Measurements from ENCODE around the gene PLCB4. TPM values are rescaled to one million over a fixed set of nuclear protein-coding genes. Genes with fewer than 3 reads are reported as not detected.

Gene PLCB4
- polyA plus RNA-seq, 1 donor (not counting 4 experiments of a cell fraction or from before 2014, with no cell fraction given), result 4.1 TPM

- Histone ChIP-seq H3K4me1 (ENCODE audit: control insufficient read depth, extremely low read depth, insufficient read depth, low read length) (no peaks in the 10 kb centered on the region), H3K27me3 (ENCODE audit: control insufficient read depth, extremely low read depth, insufficient read depth, low read length) (no peaks in the 10 kb centered on the region), H4K20me1 (ENCODE audit: control insufficient read depth, extremely low read depth, insufficient read depth, low read length) (no peaks in the 10 kb centered on the region), H3K9me1 (ENCODE audit: control insufficient read depth, extremely low read depth, insufficient read depth, low read length) (no peaks in the 10 kb centered on the region), H3K9ac (ENCODE audit: control insufficient read depth, extremely low read depth, insufficient read depth, low read length) (no peak overlapping the region), H2AFZ (ENCODE audit: control insufficient read depth, low read length) (no peak overlapping the region), H3K4me3 (ENCODE audit: control insufficient read depth in 2 of 3, extremely low read depth in 1 of 3, insufficient read depth in 2 of 3, low read depth in 1 of 3, low read length in 3 of 3) (no peak overlapping the region), H3K9me3 (ENCODE audit: control insufficient read depth, low read depth, low read length) (peaks cover 2% of the 10 kb centered on the region), H3K27ac (ENCODE audit: control insufficient read depth, insufficient read depth, low read length) (no peak overlapping the region), H3K4me2 (ENCODE audit: control insufficient read depth, extremely low read depth, insufficient read depth, low read depth, low read length) (no peak overlapping the region), H3K36me3 (ENCODE audit: control insufficient read depth in 2 of 2, extremely low read depth in 1 of 2, insufficient read depth in 2 of 2, low read length in 2 of 2) (no peaks in the 10 kb centered on the region), H3K79me2 (ENCODE audit: control insufficient read depth, insufficient read depth, low read length) (no peaks in the 10 kb centered on the region)
- dilution Hi-C loops (cut with MboI; ENCODE audit: extremely low pct_ligation_motif_present, low sequenced_read_pairs), result no loop called here
- DNase-seq (ENCODE audit: low read depth, low spot score) (no peak), FAIRE-seq (no peak)
- TF ChIP-seq CTCF (optimal IDR thresholded peaks at IDR 0.05 in 1 of 3, IDR thresholded peaks at IDR 0.05 in 1 of 3, conservative IDR thresholded peaks at IDR 0.05 in 1 of 3; ENCODE audit: extremely low read depth in 1 of 3, insufficient read depth in 2 of 3, low read length in 3 of 3) (no peak), EZH2 (IDR thresholded peaks at IDR 0.05; ENCODE audit: low read length) (no peak)
Measured at GRCh38 chr20:9142809-9143208, 73.9 kb downstream of the PLCB4 start.

- dilution Hi-C loops (cut with MboI; ENCODE audit: extremely low pct_ligation_motif_present, low sequenced_read_pairs), result no loop called here
- Histone ChIP-seq H2AFZ (ENCODE audit: control insufficient read depth, low read length) (no peak overlapping the region), H3K27me3 (ENCODE audit: control insufficient read depth, extremely low read depth, insufficient read depth, low read length) (no peaks in the 10 kb centered on the region), H3K27ac (ENCODE audit: control insufficient read depth, insufficient read depth, low read length) (no peak overlapping the region), H3K9me3 (ENCODE audit: control insufficient read depth, low read depth, low read length) (peaks cover 2% of the 10 kb centered on the region), H3K9ac (ENCODE audit: control insufficient read depth, extremely low read depth, insufficient read depth, low read length) (no peak overlapping the region), H3K4me2 (ENCODE audit: control insufficient read depth, extremely low read depth, insufficient read depth, low read depth, low read length) (no peak overlapping the region), H3K79me2 (ENCODE audit: control insufficient read depth, insufficient read depth, low read length) (no peaks in the 10 kb centered on the region), H3K4me1 (ENCODE audit: control insufficient read depth, extremely low read depth, insufficient read depth, low read length) (no peaks in the 10 kb centered on the region), H3K4me3 (ENCODE audit: control insufficient read depth in 2 of 3, extremely low read depth in 1 of 3, insufficient read depth in 2 of 3, low read depth in 1 of 3, low read length in 3 of 3) (no peak overlapping the region), H3K9me1 (ENCODE audit: control insufficient read depth, extremely low read depth, insufficient read depth, low read length) (no peaks in the 10 kb centered on the region), H4K20me1 (ENCODE audit: control insufficient read depth, extremely low read depth, insufficient read depth, low read length) (no peaks in the 10 kb centered on the region), H3K36me3 (ENCODE audit: control insufficient read depth in 2 of 2, extremely low read depth in 1 of 2, insufficient read depth in 2 of 2, low read length in 2 of 2) (no peaks in the 10 kb centered on the region)
- DNase-seq (ENCODE audit: low read depth, low spot score) (no peak), FAIRE-seq (no peak)
- TF ChIP-seq CTCF (optimal IDR thresholded peaks at IDR 0.05 in 1 of 3, IDR thresholded peaks at IDR 0.05 in 1 of 3, conservative IDR thresholded peaks at IDR 0.05 in 1 of 3; ENCODE audit: extremely low read depth in 1 of 3, insufficient read depth in 2 of 3, low read length in 3 of 3) (no peak), EZH2 (IDR thresholded peaks at IDR 0.05; ENCODE audit: low read length) (no peak)
Measured at GRCh38 chr20:9143926-9144325, 75.0 kb downstream of the PLCB4 start.
